ES-I3 (cell line): ENCODE data around the gene PDLIM5.
"Not testable (repeated sequence)": the region's sequence is repeated elsewhere in the genome, so short reads cannot be mapped to it uniquely, and the experiment has no call there.

Experiments
- H3K36me3 ChIP-seq: 2 replicates; pipeline ENCODE4 v1.6.1; 2013; ENCODE audit warnings: mild to moderate bottlenecking, low read length, control low read depth, moderate library complexity; ENCODE audit not compliant: insufficient read depth
- H3K4me1 ChIP-seq: 2 replicates; pipeline ENCODE4 v1.6.1; 2013; ENCODE audit warnings: mild to moderate bottlenecking, control low read depth, low read length; ENCODE audit not compliant: insufficient read depth
- H3K9ac ChIP-seq: 2 replicates; pipeline ENCODE4 v1.6.1; 2013; ENCODE audit warnings: low read depth, mild to moderate bottlenecking, low read length, moderate library complexity
- H3K9me3 ChIP-seq: 2 replicates; pipeline ENCODE4 v1.6.1; 2013; ENCODE audit warnings: mild to moderate bottlenecking, low read length, moderate library complexity; ENCODE audit not compliant: control insufficient read depth, insufficient read depth

The PDLIM5 gene

DNA sequence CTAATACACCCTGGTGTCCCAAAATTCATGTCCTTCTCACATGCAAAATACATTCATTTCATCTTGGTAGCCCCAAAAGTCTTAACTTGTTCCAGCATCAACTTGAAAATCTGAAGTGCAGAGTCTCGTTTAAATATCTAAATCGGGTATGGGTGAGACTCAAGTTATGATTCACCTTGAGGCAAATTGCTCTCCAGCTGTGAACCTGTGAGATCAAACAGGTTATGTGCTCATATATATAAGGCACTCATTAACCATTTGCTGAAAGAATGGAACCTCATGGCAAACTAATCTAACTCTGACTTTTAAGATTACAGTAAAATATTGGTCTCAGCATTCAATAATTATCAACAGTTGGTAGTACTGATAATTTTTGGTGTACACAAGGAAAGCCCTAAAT lies 55.5 kb downstream of the PDLIM5 start:
- Histone ChIP-seq H3K4me1 (0 out of 2 replicates have a peak, but pooled peaks cover 5% of the 10 kb centered on the region), H3K9me3 (no peaks in the 10 kb centered on the region), H3K36me3 (no peaks in the 10 kb centered on the region), H3K9ac (no peak overlapping the region)

DNA sequence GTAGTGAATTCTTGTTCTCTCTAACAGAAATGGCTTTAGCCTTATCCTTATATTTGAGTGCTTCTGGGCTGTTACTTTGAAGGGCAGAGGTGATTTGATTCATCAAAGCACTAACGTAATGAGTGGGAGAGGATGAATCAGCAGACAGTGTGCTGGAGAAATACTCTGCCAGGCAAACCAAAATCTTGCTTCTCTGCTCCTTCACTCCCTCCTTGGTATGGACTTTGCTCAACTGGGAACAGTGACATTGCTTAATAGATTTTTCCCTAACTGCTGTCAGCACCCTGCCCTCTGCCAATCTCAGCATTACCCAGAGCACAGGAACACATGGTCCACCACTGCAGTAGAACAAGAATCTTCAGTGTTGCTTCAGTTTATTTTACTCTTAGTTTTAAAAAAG lies 56.0 kb downstream of the PDLIM5 start:
- no peaks in the 10 kb centered on the region for H3K36me3 ChIP-seq
- H3K9ac ChIP-seq: no peak overlapping the region
- no peaks in the 10 kb centered on the region for H3K9me3 ChIP-seq
- H3K4me1 ChIP-seq: 0 out of 2 replicates have a peak, but pooled peaks cover 5% of the 10 kb centered on the region

DNA sequence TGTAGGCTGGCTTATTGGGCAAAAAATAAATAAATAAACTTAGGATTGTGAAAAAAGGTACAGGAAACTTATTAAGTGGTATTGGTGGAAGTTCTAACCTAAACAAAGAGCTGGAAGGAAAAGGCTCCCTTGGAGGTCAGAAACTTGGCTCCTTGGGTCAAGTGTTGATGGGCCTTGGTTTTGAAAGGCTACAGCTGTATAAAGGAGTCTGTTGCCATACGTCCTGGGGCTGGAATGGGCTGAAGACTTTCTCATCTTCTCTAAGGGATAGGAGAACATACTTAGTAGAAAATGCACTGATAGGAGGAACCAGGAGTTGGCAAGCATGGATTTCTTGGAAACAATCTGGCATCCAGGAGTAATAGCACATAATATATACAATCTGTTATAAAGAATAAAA lies 56.6 kb downstream of the PDLIM5 start:
- Histone ChIP-seq H3K36me3 (no peaks in the 10 kb centered on the region), H3K4me1 (0 out of 2 replicates have a peak, but pooled peaks cover 5% of the 10 kb centered on the region), H3K9me3 (no peaks in the 10 kb centered on the region), H3K9ac (no peak overlapping the region)

DNA sequence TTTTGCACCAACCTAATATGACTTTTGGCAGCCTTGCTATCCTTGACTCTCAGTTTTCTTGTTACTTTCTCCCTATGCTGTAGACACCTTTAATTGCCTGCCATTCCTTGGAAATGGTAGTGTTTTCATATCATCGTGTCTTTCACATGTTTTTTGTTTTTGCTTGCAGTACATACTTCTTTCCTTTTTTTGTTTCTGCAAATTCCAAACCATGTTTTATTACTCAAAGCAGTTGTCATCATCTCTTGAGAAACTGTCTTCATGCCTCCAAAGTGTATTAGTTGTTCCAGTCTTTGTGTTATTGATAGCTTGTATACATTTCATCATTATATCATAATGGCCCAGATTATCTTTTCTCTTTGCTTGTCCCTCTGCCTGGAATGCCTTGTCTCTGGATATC lies 57.1 kb downstream of the PDLIM5 start:
- Histone ChIP-seq H3K36me3 (no peaks in the 10 kb centered on the region), H3K9ac (no peak overlapping the region), H3K4me1 (0 out of 2 replicates have a peak, but pooled peaks cover 5% of the 10 kb centered on the region), H3K9me3 (no peaks in the 10 kb centered on the region)

DNA sequence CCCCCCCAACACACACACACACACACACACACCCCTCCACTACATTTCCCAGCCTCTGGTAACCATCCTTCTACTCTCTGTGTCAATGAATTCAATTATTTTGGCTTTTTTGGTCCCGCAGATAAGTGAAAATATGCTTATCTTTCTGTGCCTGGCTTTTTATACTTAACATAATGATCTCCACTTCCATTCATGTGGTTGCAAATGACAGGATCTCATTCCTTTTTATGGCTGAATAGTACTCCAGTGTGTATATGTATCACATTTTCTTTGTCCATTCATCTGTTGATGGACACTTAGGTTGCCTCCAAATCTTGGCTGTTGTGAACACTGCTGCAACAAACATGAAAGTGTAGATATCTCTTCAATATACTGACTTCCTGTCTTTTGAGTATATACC lies 59.8 kb downstream of the PDLIM5 start:
- H3K4me1 ChIP-seq: 0 out of 2 replicates have a peak, but pooled peaks cover 5% of the 10 kb centered on the region
- H3K36me3 ChIP-seq: no peaks in the 10 kb centered on the region
- no peaks in the 10 kb centered on the region for H3K9me3 ChIP-seq
- H3K9ac ChIP-seq: no peak overlapping the region

DNA sequence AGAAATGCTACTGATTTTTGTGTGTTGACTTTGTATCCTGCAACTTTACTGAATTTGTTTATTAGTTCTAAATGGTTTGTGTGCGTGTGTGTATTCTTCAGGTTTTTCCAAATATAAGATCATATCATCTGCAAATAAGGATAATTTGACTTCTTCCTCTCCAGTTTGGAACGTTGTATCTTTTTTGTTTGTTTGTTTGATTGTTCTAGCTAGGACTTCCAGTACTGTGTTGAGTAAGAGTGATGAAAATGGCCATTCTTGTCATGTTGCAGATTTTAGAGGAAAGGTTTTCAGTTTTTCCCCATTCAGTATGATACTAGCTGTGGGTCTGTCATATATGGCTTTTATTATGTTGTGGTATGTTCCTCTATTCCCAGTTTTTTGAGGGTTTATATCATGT lies 61.8 kb downstream of the PDLIM5 start:
- not testable (repeated sequence) for H3K9me3 ChIP-seq, H3K36me3 ChIP-seq

DNA sequence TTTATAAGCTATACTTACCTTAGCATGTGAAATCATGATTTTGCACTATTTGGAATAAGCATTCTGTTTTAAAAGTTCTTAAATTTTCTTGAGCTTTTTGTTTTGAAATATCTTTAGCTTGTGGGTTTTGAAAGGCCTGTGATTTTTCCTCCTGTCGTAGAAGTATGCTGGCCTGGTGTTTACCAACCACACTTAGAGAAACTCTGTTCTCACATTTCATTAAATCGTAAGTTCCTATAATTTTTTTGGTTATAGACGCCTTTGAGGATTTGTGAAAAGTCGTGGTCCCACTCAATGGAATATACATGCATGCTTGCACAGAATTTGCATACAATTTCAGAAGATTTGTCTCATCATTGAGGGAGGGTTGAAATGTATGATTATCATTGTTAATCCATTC lies 63.6 kb downstream of the PDLIM5 start:
- Histone ChIP-seq H3K9ac (no peak overlapping the region), H3K36me3 (no peaks in the 10 kb centered on the region), H3K4me1 (peaks cover 7% of the 10 kb centered on the region; the same call in 1 of the 2 replicates), H3K9me3 (no peaks in the 10 kb centered on the region)

More for the DNA sequence above, 61.8 kb downstream of the PDLIM5 start:
- H3K4me1 ChIP-seq, H3K9ac ChIP-seq: not testable (repeated sequence)

DNA sequence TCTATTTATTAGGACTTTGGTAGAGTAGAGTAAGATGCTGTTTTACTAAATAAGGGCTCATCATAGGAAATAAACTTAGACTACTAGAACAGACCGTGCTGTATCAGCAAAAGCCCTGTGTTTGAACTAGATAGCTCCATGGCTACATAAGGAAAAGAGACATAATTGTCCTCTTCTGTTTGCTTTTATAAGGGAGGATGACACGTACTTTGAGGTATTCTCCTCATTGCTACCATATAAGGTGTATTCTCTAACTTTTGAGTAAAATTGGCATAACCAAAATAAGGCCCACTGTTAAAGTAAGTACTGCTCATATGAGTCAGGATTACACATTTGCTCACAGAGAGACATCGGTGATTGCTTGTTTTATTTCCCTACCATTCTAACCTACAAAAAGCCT lies 64.3 kb downstream of the PDLIM5 start:
- peaks cover 7% of the 10 kb centered on the region; the same call in 1 of the 2 replicates for H3K4me1 ChIP-seq
- H3K36me3 ChIP-seq: no peaks in the 10 kb centered on the region
- no peaks in the 10 kb centered on the region for H3K9me3 ChIP-seq
- H3K9ac ChIP-seq: no peak overlapping the region

DNA sequence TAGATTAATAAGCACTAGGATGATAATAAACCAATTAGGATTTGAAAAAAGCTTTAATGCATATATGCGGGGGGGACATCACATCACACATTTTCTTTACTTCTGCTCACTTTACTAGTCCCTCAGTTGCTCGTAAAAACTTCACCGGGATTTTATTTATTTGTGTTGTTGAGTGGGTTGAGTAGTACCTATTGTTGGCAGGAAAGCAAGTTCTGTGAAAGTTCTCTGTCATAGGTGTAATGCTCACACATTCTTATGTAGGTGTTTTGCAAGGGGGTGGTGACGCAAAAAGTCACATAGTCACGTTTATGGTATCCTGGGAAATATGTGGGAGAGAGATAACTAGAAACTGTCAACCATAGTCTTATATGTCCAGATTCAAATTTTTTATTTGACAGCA lies 65.3 kb downstream of the PDLIM5 start:
- H3K36me3 ChIP-seq: no peaks in the 10 kb centered on the region
- H3K4me1 ChIP-seq: peaks cover 7% of the 10 kb centered on the region; the same call in 1 of the 2 replicates

DNA sequence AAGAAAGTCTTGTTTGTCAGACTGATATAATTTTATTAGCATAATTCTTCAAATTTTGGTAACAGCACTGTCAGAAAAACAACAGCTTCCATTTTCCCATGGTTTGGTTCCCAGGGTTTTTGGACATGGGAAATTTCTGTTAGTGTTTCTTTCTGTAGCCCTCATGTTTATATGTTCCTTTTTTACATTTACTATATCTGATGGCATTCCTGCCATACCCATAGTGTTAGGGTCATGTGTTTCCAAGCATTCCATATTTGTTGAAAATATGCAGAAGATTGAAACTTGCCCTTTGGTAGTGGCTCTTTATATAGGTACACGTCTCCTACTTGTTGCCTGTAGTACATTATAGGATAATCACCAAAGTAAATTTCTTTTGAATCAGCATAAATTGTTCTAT lies 65.8 kb downstream of the PDLIM5 start:
- Histone ChIP-seq H3K9me3 (no peaks in the 10 kb centered on the region), H3K4me1 (peaks cover 7% of the 10 kb centered on the region; the same call in 1 of the 2 replicates), H3K36me3 (no peaks in the 10 kb centered on the region), H3K9ac (no peak overlapping the region)

More for the DNA sequence above, 65.3 kb downstream of the PDLIM5 start:
- Histone ChIP-seq H3K9me3 (no peaks in the 10 kb centered on the region), H3K9ac (no peak overlapping the region)

DNA sequence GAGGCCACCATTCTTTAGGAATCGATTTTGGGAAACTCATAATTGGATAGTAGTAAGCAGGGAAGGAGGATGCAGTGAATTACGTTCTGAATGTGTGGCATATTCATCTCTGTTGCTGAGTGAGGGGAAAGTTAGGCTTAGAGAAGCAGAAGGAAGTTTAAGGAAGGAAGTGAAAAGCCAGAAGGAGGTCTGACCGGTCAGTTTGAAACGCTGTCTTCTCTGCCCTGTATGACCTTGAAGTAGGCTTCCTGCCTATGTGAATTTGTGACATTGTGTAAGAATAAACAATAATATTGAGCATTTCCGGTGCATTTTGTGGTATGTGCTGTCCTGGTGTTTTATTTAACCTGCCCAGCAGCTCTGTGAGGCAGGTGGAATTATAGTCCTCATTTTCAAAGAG lies 67.3 kb downstream of the PDLIM5 start:
- Histone ChIP-seq H3K9me3 (no peaks in the 10 kb centered on the region), H3K4me1 (peaks cover 7% of the 10 kb centered on the region; the same call in 1 of the 2 replicates), H3K9ac (no peak overlapping the region), H3K36me3 (no peaks in the 10 kb centered on the region)

DNA sequence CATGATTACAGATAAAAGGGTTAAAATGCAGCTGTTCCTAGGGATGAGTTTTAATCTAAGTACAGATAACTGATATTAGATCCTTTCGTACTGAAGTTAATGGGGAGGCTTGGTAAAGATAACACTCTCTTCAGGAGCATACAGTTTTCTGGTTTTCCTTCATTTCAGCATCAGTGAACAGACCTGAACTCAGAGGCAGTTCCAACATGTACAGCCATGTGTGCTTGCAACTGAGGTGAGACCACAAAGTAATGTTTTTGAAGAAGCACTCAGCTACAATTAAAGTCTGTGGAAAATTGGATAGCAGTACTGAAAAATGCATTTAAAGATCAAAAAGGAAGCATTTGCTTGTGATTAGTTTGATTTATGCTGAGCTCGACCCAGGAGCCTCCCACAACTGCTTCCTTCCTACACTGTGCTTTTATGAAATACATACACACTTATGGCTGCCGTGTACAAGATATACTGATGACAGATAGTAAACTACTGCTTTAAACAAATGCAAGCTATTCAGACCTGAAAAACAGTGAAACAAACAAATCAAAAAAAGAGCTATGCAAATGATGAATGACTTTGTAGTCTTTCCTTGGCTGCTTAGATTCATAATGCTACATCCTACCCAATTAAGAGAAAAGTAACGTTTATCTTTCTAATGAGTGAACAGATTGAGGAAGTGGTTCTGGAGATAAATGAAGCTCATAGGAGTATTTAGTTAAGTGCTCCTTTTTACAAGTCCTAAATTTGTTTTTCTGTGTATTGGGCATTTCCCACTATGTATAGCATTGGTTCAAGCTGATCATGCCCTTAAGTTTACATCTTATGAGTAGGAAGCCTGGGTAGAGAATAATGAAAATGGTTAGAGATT lies 68.4 kb downstream of the PDLIM5 start:
- Histone ChIP-seq H3K36me3 (no peaks in the 10 kb centered on the region), H3K4me1 (peaks cover 7% of the 10 kb centered on the region; the same call in 1 of the 2 replicates), H3K9ac (no peak overlapping the region), H3K9me3 (no peaks in the 10 kb centered on the region)

DNA sequence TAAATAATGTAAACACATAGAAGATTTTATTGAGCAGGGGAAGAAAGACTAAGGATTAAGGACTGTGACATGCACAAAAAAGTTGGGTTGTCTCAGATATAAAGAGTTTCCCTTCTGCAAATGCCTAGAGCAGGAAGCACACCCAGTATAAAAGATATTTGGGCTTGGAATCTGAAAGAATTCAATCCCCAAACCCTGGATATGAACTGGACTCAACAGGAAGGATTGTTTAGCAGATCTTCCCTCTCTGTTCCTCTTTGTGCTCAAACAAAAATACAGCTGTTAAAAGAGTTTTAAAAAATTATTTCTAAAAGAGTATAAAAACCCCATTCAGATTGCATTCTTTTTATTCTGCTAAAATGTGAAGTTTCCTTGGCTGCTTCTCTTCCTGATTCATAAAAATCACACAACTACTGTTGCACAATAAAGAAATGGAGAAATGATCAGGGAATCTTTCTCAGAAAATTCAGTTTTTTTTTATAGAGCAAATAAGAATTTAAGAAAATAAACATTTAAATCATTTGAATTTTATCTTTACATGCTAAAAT lies 71.4 kb downstream of the PDLIM5 start:
- H3K9me3 ChIP-seq: no peaks in the 10 kb centered on the region
- no peak overlapping the region for H3K9ac ChIP-seq
- H3K36me3 ChIP-seq: no peaks in the 10 kb centered on the region
- H3K4me1 ChIP-seq: peaks cover 7% of the 10 kb centered on the region; the same call in 1 of the 2 replicates

DNA sequence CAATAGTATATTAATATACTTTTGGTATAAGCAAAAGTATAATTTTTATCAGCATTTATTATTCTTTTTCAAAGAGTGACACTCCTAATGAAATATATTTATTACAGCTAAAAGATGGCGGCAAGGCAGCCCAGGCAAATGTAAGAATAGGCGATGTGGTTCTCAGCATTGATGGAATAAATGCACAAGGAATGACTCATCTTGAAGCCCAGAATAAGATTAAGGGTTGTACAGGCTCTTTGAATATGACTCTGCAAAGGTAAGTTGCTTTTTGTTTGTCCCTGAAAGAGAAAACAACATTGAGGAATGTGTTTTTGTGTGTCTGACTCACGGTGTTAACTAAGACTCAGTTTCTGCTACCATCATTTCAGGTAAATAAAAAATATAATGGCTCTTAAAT lies 71.9 kb downstream of the PDLIM5 start:
- Histone ChIP-seq H3K36me3 (no peaks in the 10 kb centered on the region), H3K4me1 (peaks cover 6% of the 10 kb centered on the region; the same call in 1 of the 2 replicates), H3K9ac (no peak overlapping the region), H3K9me3 (no peaks in the 10 kb centered on the region)
